Cardiac fibroblast (primary cell): ENCODE data around the gene ELFN1.

ENCODE experiments used
- DNase-seq, 2 donors: peaks; one replicate each; pipeline versions ENCODE4 v3.0.0 to v3.0.0-alpha.2; 2010; ENCODE audit warnings: low read depth in 2 of 2
- H3K4me3 ChIP-seq, 2 donors: replicated peaks in 1 of 2; 1 replicate in 1 of 2; 2 replicates in 1 of 2; pipeline ENCODE4 v1.5.1; 2011; ENCODE audit warnings: low read depth in 2 of 2, low read length in 2 of 2, mild to moderate bottlenecking in 2 of 2, moderate library complexity in 1 of 2
- CTCF ChIP-seq: IDR thresholded peaks from one replicate; pipeline ENCODE4 v1.5.1; 2011; ENCODE audit warnings: low read depth, mild to moderate bottlenecking, low read length, inconsistent platforms

ELFN1 gene

GRCh38 chr7:1787681-1788235 is 117.7 kb downstream of the ELFN1 start:
- no peak for TF ChIP-seq CTCF
- no peak for DNase-seq
- no peak overlapping the region for H3K4me3 ChIP-seq

GRCh38 chr7:1794888-1795542 is 124.9 kb downstream of the ELFN1 start:
- no peak overlapping the region for H3K4me3 ChIP-seq
- TF ChIP-seq CTCF = peak; percentile 31
- peak in 1 of 2 donors; percentile 21 for DNase-seq
